DND-41 (cell line): ENCODE data around the gene CLDN11.

Experiments used
- ATAC-seq: fragments of 200-7000 bp; cut with Tn5 transposase; 3 replicates; pipeline ENCODE4 v1.9.1; 2021; ENCODE audit warnings: low read depth; ENCODE audit not compliant: insufficient read depth
- DNase-seq: peaks from one replicate; pipeline ENCODE4 v3.0.0-alpha.2; 2020
- H2AFZ ChIP-seq: 2 replicates; pipeline ENCODE4 v1.6.0; 2012; ENCODE audit warnings: low read depth, low read length
- H3K27ac ChIP-seq: 2 replicates; pipeline ENCODE4 v1.5.1; 2012; ENCODE audit warnings: low read length, inconsistent platforms
- H3K27me3 ChIP-seq: fragments of 200-600 bp; sonication (generic); 2 replicates; pipeline ENCODE4 v1.6.0; 2012; ENCODE audit warnings: low read length, mild to moderate bottlenecking, inconsistent platforms; ENCODE audit not compliant: insufficient read depth, poor library complexity
- H3K36me3 ChIP-seq: 2 replicates; pipeline ENCODE4 v1.5.1; 2012; ENCODE audit warnings: low read length, inconsistent platforms; ENCODE audit not compliant: insufficient read depth
- H3K4me1 ChIP-seq: 2 replicates; pipeline ENCODE4 v1.5.1; 2012; ENCODE audit warnings: mild to moderate bottlenecking, low read length; ENCODE audit not compliant: insufficient read depth
- H3K4me2 ChIP-seq: 2 replicates; pipeline ENCODE4 v1.6.0; 2012; ENCODE audit warnings: mild to moderate bottlenecking, moderate library complexity, low read length, inconsistent platforms; ENCODE audit not compliant: insufficient read depth
- H3K4me3 ChIP-seq, 2 experiments: fragments of 200-600 bp in 1 of 2; shearing (Covaris generic) in 1 of 2; 2 replicates each; pipeline ENCODE4 v1.5.1; 2012 to 2016; ENCODE audit warnings: inconsistent platforms in 2 of 2, low read length in 2 of 2, mild to moderate bottlenecking in 2 of 2, low read depth in 1 of 2, moderate library complexity in 1 of 2
- H3K79me2 ChIP-seq: 2 replicates; pipeline ENCODE4 v1.6.0; 2012; ENCODE audit warnings: low read length, inconsistent platforms; ENCODE audit not compliant: insufficient read depth
- H3K9ac ChIP-seq: 2 replicates; pipeline ENCODE4 v1.6.0; 2012; ENCODE audit warnings: low read depth, mild to moderate bottlenecking, inconsistent platforms, low read length, moderate library complexity
- H3K9me3 ChIP-seq: 2 replicates; pipeline ENCODE4 v1.5.1; 2012; ENCODE audit warnings: low read length, moderate library complexity, mild to moderate bottlenecking, inconsistent platforms; ENCODE audit not compliant: insufficient read depth, severe bottlenecking
- H4K20me1 ChIP-seq: 2 replicates; pipeline ENCODE4 v1.6.0; 2012; ENCODE audit warnings: low read length; ENCODE audit not compliant: insufficient read depth
- CTCF ChIP-seq: IDR thresholded peaks from 2 replicates; pipeline ENCODE4 v1.5.1; 2012; ENCODE audit warnings: borderline replicate concordance, low read length, moderate library complexity, mild to moderate bottlenecking; ENCODE audit not compliant: poor library complexity, severe bottlenecking; ENCODE audit errors: extremely low read depth
- EZH2 ChIP-seq: IDR thresholded peaks from 3 replicates; pipeline ENCODE4 v1.6.1; 2012; ENCODE audit warnings: borderline replicate concordance, low read depth, mild to moderate bottlenecking, moderate library complexity, low read length, inconsistent platforms; ENCODE audit not compliant: severe bottlenecking

CLDN11 gene

GRCh38 chr3:170443457-170443856, 24.8 kb downstream of the CLDN11 start:
- ATAC-seq (no peak), DNase-seq (no peak)
- Histone ChIP-seq H3K4me3 (no peak overlapping the region), H3K36me3 (no peaks in the 10 kb centered on the region), H4K20me1 (no peaks in the 10 kb centered on the region), H3K27me3 (peaks cover 22% of the 10 kb centered on the region), H3K4me1 (no peaks in the 10 kb centered on the region), H3K9ac (no peak overlapping the region), H3K79me2 (no peaks in the 10 kb centered on the region), H3K9me3 (no peaks in the 10 kb centered on the region), H2AFZ (no peak overlapping the region), H3K4me2 (no peak overlapping the region), H3K27ac (no peak overlapping the region)
- TF ChIP-seq CTCF (no peak), EZH2 (no peak)

- H4K20me1 ChIP-seq = no peaks in the 10 kb centered on the region
- H3K27me3 ChIP-seq = peaks cover 4% of the 10 kb centered on the region
- no peaks in the 10 kb centered on the region for H3K79me2 ChIP-seq
- no peak overlapping the region for H3K9ac ChIP-seq
- ATAC-seq = no peak
- H3K9me3 ChIP-seq = no peaks in the 10 kb centered on the region
- no peak overlapping the region for H2AFZ ChIP-seq
- no peak overlapping the region for H3K4me2 ChIP-seq
- no peak for DNase-seq
- TF ChIP-seq EZH2 (no peak), CTCF (no peak)
- no peak overlapping the region for H3K27ac ChIP-seq
- no peak overlapping the region for H3K4me3 ChIP-seq
- no peaks in the 10 kb centered on the region for H3K36me3 ChIP-seq
- H3K4me1 ChIP-seq = no peaks in the 10 kb centered on the region
Observed at GRCh38 chr3:170448584-170448983, 29.9 kb downstream of the CLDN11 start.

- Histone ChIP-seq H2AFZ (no peak overlapping the region), H4K20me1 (no peaks in the 10 kb centered on the region), H3K79me2 (no peaks in the 10 kb centered on the region), H3K9me3 (no peaks in the 10 kb centered on the region), H3K4me2 (no peak overlapping the region), H3K4me1 (no peaks in the 10 kb centered on the region), H3K27ac (no peak overlapping the region), H3K36me3 (no peaks in the 10 kb centered on the region), H3K27me3 (peaks cover 4% of the 10 kb centered on the region), H3K9ac (no peak overlapping the region), H3K4me3 (no peak overlapping the region)
- no peak for ATAC-seq
- DNase-seq = no peak
- TF ChIP-seq CTCF = no peak
- TF ChIP-seq EZH2 = no peak
Observed at GRCh38 chr3:170450039-170450438, 31.4 kb downstream of the CLDN11 start.

GRCh38 chr3:170454509-170454908, 35.8 kb downstream of the CLDN11 start:
- H3K9me3 ChIP-seq = no peaks in the 10 kb centered on the region
- no peak overlapping the region for H2AFZ ChIP-seq
- TF ChIP-seq EZH2 (no peak), CTCF (no peak)
- H3K4me3 ChIP-seq = no peak overlapping the region
- H3K27me3 ChIP-seq = no peaks in the 10 kb centered on the region
- no peaks in the 10 kb centered on the region for H3K79me2 ChIP-seq
- no peaks in the 10 kb centered on the region for H3K4me1 ChIP-seq
- no peak overlapping the region for H3K27ac ChIP-seq
- H3K4me2 ChIP-seq = no peak overlapping the region
- H3K9ac ChIP-seq = no peak overlapping the region
- DNase-seq (no peak), ATAC-seq (no peak)
- no peaks in the 10 kb centered on the region for H3K36me3 ChIP-seq
- no peaks in the 10 kb centered on the region for H4K20me1 ChIP-seq
